SU-DHL-6 (cell line): ENCODE data around the gene AGBL4.

Experiments used
- CTCF ChIP-seq: fragments of 200-600 bp; sonication (generic); IDR thresholded peaks from one replicate; pipeline ENCODE4 v1.5.1; 2017; ENCODE audit warnings: antibody characterized with exemption, mild to moderate bottlenecking, low read length, moderate library complexity; ENCODE audit not compliant: insufficient read depth, poor library complexity, severe bottlenecking
- EZH2phosphoT487 ChIP-seq: fragments of 200-600 bp; sonication (generic), shearing (Covaris generic); conservative IDR thresholded peaks from 2 replicates; pipeline ENCODE4 v1.6.1; 2018; ENCODE audit warnings: mild to moderate bottlenecking, antibody characterized with exemption, low read length, moderate library complexity, mixed read lengths

DNA sequence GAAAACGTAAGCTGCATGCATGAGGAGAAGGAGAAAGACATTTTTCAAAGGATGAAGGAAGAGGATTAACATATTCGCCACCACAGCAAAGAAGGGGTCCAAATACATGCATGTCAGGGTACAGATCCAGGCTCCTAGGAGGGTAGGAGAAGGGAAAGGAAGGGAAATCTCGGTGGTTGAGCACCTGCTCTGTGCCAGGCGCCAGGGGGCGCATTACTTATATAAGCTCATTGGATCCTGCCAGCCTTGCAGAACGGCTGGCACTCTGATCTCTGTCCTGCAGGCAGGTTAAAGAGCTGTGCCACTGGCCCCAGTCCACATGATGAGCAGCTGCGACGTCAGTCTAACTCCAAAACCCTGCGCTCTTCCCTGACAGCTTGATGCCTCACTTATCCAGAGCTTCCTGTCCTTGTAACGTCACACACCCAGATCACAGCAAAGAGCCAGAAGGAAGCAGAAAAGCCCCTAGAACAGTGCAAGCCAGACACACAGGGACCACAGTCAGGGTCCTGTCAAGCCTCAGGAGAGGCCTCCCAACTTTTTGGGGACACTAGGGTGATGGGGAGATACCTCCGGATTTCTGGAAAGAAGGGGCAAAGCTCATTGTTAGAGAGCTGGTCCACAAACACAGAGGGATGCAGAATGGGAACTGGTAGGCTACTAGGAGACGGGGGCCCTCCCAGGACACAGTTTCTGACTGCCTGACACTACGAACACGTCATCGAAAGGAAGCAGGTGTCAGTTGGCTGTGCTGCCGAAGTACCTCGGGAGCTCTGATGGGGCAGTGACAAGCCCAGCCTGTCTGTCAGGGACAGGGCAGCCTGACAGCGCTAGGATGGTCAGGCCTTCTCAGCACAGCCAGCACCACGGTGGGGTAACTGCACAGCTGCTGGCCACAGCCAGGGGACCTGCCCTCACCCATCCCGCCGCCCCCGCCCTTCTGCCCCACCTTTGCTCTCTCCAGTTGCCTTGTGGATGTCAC lies 1346.2 kb downstream of the AGBL4 start:
- TF ChIP-seq CTCF = peak; percentile 64
- TF ChIP-seq EZH2phosphoT487 = no peak
